ENCODE data around the gene GABRG3.

GRCh38 chr15:27082526-27082925 is 111.5 kb downstream of the GABRG3 start:
- no peak for TF ChIP-seq CBFB (IDR thresholded peaks at IDR 0.05; ENCODE audit: low read depth)
- no peak for TF ChIP-seq REST (IDR thresholded peaks at IDR 0.05; ENCODE audit: low read depth, low read length)
- TF ChIP-seq TBL1XR1 (IDR thresholded peaks at IDR 0.05; ENCODE audit: low read depth, low read length), result no peak
- no peak for TF ChIP-seq ZNF274 (IDR thresholded peaks at IDR 0.05; ENCODE audit: insufficient read depth, insufficient read length)
